GM19452 (cell line): ENCODE measurements around the gene CADPS.

Source experiments
- ATAC-seq: cut with Tn5 transposase; IDR thresholded peaks from one replicate; pipeline ENCODE4 v1.9.1; 2021; ENCODE audit not compliant: unreplicated experiment

Gene CADPS

GRCh38 chr3:62454916-62455315 is 420.3 kb downstream of the CADPS start:
- no peak for ATAC-seq

DNA sequence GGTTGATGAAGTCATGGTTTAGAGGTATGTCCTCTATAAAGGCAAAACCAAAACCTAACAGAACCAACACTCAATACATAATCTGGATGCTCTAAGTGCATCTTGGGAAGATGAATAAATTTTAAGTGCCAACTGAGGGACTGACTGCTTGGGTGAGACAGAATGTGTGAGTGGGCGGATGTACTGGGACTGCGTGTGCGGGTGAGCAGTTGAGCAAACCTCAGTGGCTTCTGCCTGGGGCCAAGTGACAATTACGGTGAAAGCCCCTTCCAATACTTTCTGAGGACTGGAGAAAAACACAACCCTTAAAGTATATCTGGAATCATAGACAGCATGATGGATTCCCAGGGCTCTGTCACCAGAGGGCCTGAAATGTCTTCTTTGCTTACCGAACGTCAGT is 421.8 kb downstream of the CADPS start:
- ATAC-seq: no peak

DNA sequence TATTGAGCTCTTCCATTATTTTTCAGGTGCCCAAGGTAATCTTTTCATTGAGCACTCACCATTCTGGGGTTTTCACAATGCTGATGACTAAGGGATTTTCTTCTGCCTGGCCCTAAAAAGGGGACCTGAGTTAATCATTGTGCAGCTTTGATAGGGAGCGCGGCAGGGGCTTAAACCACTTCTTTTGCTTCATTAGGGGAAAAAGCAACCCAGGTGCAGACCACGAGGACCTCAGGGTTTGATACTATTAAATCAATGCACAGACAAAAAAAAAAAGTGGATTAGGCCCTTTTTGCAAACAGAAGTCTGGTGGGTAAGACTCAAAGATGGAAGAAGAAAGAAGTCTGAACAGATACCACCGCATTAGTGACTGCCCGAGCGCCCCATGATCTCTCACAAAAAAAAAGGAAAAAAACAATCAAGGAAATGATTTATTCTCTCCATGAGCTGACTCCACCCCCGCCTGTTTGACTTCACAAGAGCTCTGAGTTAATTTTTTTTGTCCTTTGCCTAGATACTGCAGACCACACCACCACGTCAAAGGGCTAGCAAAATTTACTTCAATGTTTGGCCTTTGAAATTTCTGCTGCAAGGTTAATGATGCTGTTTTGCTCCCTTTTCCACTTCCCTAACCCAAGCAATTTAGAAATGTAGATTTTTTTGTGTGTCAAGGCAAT is 423.9 kb downstream of the CADPS start:
- no peak for ATAC-seq

GRCh38 chr3:62446337-62446940 is 428.8 kb downstream of the CADPS start:
- peak; percentile 69 for ATAC-seq

DNA sequence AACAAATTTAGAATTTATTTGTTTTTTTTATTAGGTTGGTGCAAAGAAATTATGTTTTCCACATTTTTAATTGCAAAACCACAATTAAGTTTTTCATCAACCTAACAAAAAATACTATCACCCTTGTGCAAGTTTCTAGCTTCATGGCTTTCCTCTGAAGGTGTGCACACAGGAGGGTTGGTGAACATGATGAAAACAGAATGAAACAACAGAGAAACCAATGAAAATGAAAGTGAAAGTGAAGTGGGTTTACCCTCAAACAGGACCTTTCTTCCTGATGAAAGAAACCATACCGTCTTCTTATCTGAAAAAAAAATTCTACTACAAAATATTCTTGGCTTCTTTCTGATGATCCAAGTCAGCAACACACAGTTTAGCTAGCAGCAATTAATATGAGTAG is 429.9 kb downstream of the CADPS start:
- ATAC-seq: no peak

- no peak for ATAC-seq
Observed at GRCh38 chr3:62439978-62440377, 435.2 kb downstream of the CADPS start.

GRCh38 chr3:62439176-62439813 is 435.9 kb downstream of the CADPS start:
- no peak for ATAC-seq

- no peak for ATAC-seq
Observed at GRCh38 chr3:62436785-62437184, 438.4 kb downstream of the CADPS start.

- no peak for ATAC-seq
Observed at GRCh38 chr3:62433396-62433795, 441.8 kb downstream of the CADPS start.

DNA sequence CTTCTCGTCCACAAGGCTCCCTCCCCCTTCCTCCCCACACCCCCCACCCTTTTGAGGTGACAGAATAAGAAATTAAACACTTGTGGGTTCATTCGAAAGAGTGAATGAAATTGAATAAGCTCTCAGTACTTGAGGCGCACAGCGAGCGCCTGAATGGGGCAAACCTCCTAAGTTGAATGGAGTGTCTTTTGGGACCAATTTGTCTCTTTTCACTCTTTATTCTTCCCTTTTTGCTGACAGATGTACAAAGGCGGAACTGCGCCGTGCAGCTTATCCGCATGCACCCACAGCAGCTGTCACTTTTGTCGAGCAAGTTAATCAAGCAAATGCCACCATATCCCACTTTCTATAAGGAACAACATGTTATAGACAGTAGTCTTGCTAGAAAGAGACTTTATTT is 454.0 kb downstream of the CADPS start:
- no peak for ATAC-seq

- ATAC-seq: no peak
Observed at GRCh38 chr3:62416144-62416543, 459.1 kb downstream of the CADPS start.

DNA sequence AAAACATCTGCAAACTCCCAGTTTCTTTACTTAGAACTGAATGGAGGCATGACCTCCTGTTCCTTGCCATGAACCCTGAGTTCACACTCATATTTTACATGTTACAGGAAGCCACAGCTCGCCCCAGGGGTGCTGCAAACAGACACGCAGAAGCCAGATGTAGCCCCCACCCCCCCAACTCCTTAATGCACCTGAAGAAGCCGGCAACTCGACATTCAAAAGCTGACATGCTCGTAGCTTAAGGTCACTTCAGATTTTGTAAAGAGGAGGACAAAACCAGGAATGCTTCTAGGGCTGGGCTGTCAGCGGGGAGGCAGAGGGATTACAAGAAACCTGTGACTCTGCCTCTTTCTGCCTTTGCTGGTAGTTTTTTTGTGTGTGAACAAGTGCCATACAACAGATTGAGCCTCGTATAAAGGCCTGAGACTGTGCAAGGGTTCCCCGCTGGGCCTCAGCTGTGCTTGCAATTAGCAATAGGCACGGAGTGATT is 459.9 kb downstream of the CADPS start:
- no peak for ATAC-seq

DNA sequence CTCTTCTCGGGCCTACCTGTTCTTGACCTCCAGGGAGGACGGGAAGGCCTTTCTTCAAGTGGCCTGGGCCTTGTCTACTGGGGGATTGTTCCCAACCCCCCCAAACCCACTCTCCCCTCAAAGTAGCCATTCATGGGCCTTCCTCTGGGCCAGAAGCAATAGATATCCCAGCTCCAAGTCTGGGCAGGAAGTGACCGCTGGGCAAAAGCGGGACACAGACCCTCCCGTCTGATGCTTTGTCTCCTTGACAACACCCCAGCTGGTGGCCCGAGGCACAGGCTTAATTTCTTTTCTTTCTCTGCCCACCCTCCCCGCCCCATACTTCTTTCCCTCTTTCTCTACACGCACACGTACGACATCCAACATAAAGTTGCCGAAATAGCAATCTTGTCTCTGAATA is 460.4 kb downstream of the CADPS start:
- ATAC-seq: no peak

DNA sequence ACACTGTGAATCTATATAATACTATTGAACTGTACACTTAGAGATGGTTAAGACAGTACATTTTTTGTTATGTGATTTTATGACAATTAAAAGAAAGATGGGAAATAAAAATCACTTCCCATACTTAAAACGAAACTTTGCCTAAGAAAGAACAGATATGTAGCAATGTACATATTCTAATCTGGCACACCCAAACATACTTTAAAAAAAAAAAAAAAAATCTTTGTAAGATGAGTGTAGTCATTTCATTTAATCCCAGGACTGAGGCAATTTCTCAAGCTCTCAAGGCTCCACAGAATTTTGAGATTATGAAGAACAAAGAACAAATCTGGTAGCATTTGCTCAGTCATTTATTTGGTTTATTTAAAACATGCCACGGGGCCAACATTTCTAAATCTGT is 461.5 kb downstream of the CADPS start:
- no peak for ATAC-seq

DNA sequence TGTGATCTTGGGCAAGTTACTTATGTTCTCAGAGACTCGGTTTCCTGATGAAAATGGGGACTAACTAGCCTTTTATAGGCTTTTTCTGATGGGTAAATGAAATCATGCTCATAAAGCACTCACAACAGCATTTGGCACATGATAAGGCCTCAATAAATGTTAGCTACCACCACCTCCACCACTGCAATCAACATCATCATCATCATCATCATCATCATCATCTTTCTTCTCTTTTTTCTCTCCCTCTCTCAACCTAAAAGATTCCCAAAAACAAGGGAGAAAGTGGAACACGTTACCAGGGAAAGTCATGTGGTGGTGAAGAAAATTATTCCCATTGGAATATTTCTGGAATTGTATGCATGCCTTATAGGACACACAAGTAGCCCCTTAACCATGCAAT is 468.3 kb downstream of the CADPS start:
- ATAC-seq: no peak

- ATAC-seq: no peak
Observed at GRCh38 chr3:62405566-62405965, 469.6 kb downstream of the CADPS start.

- ATAC-seq: no peak
Observed at GRCh38 chr3:62405135-62405534, 470.1 kb downstream of the CADPS start.

DNA sequence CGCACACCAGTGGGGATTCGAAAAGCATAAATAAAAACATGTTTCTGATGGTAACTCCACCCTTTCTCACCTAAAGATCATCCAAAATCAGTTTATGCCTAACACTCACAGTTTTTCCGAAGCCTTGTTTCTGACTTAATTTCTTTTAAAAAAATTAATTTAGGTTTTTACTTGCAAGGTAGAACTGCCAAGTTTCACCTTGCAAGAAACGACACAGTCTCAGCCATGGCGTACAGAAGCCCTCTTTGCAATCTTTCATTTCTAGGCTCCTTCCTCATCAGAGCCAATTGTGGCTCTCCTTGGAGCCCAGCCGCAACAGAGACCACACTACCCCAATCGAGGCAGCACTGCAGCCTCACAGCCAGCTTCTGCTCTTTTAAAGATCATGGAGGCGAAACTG is 470.9 kb downstream of the CADPS start:
- ATAC-seq: no peak

DNA sequence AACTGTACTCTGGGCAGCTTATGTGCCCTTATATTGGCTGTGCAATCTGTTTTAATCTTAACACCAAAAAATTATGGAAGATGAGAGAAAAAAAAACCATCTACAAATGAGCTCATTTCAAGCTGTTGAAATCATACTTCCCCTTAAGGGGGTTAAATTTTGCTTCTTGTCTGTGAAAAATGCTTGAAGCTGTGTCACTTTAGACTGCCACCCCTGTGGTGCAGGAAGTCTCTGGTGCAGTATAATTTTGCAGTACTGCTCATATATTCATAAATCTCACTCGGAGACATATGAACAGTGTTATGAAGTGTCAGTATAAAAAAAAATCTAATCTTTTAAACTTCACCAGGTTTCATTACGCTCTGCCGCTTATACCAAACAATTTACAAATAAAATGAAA is 471.5 kb downstream of the CADPS start:
- ATAC-seq: no peak

- ATAC-seq: no peak
Observed at GRCh38 chr3:62392626-62393292, 482.5 kb downstream of the CADPS start.

DNA sequence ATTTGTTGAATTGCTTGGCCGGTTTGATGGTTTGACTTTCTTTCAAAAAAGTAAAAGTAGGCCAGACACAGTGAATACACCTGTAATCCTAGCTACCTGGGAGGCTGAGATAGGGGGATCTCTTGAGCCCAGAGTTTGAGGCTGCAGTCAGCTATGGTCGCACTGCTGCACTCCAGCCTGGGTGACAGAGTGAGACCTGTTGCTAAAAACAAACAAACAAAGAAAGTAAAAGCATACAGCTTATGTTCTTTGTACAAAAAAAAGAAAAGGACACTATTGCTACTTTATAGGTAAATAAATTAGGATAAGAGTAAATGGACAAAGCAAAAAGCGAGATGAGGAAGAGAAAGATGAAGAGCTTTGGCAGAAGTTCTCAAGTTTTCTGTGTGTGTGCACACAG is 488.0 kb downstream of the CADPS start:
- no peak for ATAC-seq

GRCh38 chr3:62379321-62379798 is 495.9 kb downstream of the CADPS start:
- no peak for ATAC-seq
